LNCaP clone FGC (cell line): Measurements from ENCODE around the gene LTBP3.
A peak's percentile ranks its signal among the peaks of the same experiment; 100 is the strongest.

Source experiments
- DNase-seq: peaks from one replicate; pipeline ENCODE4 v3.0.0-alpha.2; 2011; ENCODE audit warnings: low read depth
- H3K4me3 ChIP-seq: 2 replicates; pipeline ENCODE4 v1.5.1; 2011; ENCODE audit warnings: mild to moderate bottlenecking, low read depth, low read length, control low read depth
- TF ChIP-seq, protein P1 (sequence below): IDR thresholded peaks from 2 replicates; pipeline ENCODE4 v1.5.1; 2012; ENCODE audit warnings: mild to moderate bottlenecking; ENCODE audit not compliant: control insufficient read depth, insufficient read depth; ENCODE audit errors: extremely low read depth

The LTBP3 gene

GRCh38 chr11:65562020-65562419 is 3.9 kb upstream of the LTBP3 start:
- TF ChIP-seq, protein P1, sequence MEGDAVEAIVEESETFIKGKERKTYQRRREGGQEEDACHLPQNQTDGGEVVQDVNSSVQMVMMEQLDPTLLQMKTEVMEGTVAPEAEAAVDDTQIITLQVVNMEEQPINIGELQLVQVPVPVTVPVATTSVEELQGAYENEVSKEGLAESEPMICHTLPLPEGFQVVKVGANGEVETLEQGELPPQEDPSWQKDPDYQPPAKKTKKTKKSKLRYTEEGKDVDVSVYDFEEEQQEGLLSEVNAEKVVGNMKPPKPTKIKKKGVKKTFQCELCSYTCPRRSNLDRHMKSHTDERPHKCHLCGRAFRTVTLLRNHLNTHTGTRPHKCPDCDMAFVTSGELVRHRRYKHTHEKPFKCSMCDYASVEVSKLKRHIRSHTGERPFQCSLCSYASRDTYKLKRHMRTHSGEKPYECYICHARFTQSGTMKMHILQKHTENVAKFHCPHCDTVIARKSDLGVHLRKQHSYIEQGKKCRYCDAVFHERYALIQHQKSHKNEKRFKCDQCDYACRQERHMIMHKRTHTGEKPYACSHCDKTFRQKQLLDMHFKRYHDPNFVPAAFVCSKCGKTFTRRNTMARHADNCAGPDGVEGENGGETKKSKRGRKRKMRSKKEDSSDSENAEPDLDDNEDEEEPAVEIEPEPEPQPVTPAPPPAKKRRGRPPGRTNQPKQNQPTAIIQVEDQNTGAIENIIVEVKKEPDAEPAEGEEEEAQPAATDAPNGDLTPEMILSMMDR, result no peak
- no peak overlapping the region for H3K4me3 ChIP-seq

DNA sequence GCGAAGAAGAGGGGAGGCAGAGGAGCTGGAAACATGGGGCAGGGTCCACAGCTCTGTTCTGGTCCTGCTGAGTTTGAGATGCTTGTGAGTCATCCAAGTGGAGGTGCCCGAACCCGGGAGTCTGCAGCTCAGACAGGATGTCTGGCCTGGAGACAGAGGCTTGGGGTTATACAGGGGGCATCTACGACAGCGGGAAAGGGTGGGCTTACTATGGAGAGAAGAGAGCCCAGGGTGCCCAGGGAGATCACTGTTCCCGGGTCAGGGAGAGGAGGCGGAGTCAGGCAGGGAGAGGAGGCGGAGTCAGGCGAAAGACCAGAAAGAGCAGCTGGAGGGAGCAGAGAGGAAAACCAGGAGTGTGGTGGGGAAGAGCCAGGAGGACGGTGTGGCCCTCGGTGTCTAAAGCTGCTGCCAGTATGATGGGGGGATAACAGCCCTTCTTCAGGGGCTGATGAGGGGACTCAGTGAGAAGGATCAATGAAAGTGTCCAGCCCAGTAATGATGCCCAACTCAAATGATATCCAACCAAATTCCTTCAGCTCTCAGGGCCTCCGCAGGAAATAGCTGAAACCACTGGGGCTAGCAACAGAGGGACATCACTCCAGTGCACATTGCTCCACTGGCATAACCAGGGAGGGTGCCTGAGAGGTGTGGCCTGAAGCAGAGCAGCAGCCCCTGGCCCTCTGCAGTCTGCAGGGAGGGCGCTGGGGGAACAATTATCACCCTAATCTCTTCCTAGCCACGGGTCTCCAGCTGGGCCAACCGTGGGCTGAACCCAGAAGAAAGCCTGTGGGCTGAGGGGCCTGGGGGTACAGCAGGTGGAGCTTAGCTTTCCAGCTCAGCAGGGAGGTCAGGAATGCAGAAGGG is 2.6 kb upstream of the LTBP3 start:
- TF ChIP-seq, protein P1, result no peak
- DNase-seq, result no peak
- H3K4me3 ChIP-seq, result no peak overlapping the region

More at GRCh38 chr11:65562020-65562419, 3.9 kb upstream of the LTBP3 start:
- DNase-seq, result no peak

- TF ChIP-seq, protein P1, result no peak
- H3K4me3 ChIP-seq, result no peak overlapping the region
- DNase-seq, result no peak
These were observed 1.9 kb upstream of the LTBP3 start for GRCh38 chr11:65559951-65560537.

- no peak overlapping the region for H3K4me3 ChIP-seq
- TF ChIP-seq, protein P1, result no peak
- no peak for DNase-seq
These were observed 1.4 kb upstream of the LTBP3 start for GRCh38 chr11:65559535-65559934.

- peak overlapping the region; percentile 48 for H3K4me3 ChIP-seq
- TF ChIP-seq, protein P1, result 0 out of 2 replicates have a peak, but pooled peaks have one; percentile 8
- DNase-seq, result no peak
These were observed 861 bp upstream of the LTBP3 start for GRCh38 chr11:65558930-65559509.

DNA sequence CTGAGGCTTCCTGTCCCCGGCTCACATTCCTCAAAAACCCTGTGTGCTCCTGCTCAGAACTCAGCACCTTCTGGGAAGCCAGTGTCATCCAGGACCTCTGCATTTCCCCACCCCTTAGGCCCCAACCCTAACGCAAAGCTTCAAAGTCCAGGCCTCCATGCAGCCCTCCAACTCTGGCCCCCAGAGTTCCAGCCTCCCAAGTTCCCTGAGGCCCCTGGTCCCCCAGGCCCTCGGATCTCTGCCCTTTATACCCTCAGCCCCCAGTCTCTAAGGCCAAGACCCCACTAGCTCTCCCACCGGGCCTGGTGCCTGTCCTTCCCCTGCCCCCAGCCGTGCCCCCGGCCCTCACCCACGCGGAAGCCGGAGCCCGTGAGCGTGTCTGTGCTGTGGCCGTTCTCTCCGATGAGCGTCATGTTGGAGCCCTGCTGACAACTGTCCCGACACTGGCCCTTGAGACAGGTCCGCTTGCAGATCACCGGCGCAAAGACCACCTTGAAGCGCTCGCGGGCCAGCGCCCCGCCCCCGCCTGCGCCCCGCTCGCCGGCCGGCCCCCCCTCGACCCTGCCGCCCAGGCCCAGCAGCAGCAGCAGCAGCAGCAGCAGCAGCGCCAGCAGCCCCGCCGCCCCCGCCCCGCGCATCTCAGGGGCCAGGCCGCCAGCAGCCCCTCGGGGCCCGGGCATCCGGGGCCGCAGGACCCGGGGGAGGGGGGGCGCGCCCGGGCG is 718 bp downstream of the LTBP3 start:
- H3K4me3 ChIP-seq, result peak overlapping the region; percentile 49
- TF ChIP-seq, protein P1, result no peak
- DNase-seq, result no peak
